AG04450 (cell line): ENCODE results near the gene LSAMP. TPM values are rescaled to one million over a fixed set of nuclear protein-coding genes. Genes with fewer than 3 reads are reported as not detected.

Experiments
- CTCF ChIA-PET: fragments of 300-600, 350-600 bp; formaldehyde crosslinking; extraction: SDS; loops from one replicate; lab custom pipeline; 2022; ENCODE audit warnings: antibody characterized with exemption, inconsistent platforms; lab: Charles Lee
- POLR2A ChIA-PET: fragments of 350-600 bp; formaldehyde crosslinking; extraction: SDS; loops from one replicate; lab custom pipeline; 2021; ENCODE audit warnings: antibody characterized with exemption, inconsistent platforms; lab: Yijun Ruan, JAX
- DNase-seq: peaks from one replicate; pipeline ENCODE4 v3.0.0-alpha.2; 2011; ENCODE audit warnings: low read depth, low spot score
- H3K27ac ChIP-seq: one replicate; pipeline ENCODE4 v1.5.1; 2012; ENCODE audit warnings: low read depth, low read length, control low read depth
- H3K27me3 ChIP-seq: one replicate; pipeline ENCODE4 v1.6.0; 2012; ENCODE audit warnings: low read length; ENCODE audit not compliant: control insufficient read depth, insufficient read depth
- H3K4me3 ChIP-seq: 2 replicates; pipeline ENCODE4 v1.5.1; 2011; ENCODE audit warnings: mild to moderate bottlenecking, low read depth, low read length, control low read depth
- H3K9me3 ChIP-seq: 2 replicates; pipeline ENCODE4 v1.5.1; 2012; ENCODE audit warnings: low read length; ENCODE audit not compliant: control insufficient read depth, insufficient read depth
- CTCF ChIP-seq: IDR thresholded peaks from 2 replicates; pipeline ENCODE4 v1.5.1; 2011; ENCODE audit warnings: low read depth, low read length, control low read depth, inconsistent platforms
- polyA plus RNA-seq: library from polyadenylated mRNA; depleted of rRNA; stranded (reverse); fragments of >200 nt; gene quantifications from 2 replicates; pipeline ENCODE4 v1.2.3, GENCODE V29; 2011

The LSAMP gene
- polyA plus RNA-seq, 1 experiment, result 25.1 TPM

GRCh38 chr3:115857518-115858136, 587.7 kb downstream of the LSAMP start:
- H3K27me3 ChIP-seq, result no peaks in the 10 kb centered on the region
- no peak overlapping the region for H3K4me3 ChIP-seq
- no peak overlapping the region for H3K27ac ChIP-seq
- DNase-seq, result no peak
- CTCF ChIA-PET, result interaction anchor here (0.6 to 1.2 kb wide), 3 partner anchors 18 to 903 kb away, joined by 3 to 6 read pairs (median 3); no protein-coding TSS in a partner anchor
- POLR2A ChIA-PET, result no interaction called here
- no peaks in the 10 kb centered on the region for H3K9me3 ChIP-seq
- no peak for TF ChIP-seq CTCF

DNA sequence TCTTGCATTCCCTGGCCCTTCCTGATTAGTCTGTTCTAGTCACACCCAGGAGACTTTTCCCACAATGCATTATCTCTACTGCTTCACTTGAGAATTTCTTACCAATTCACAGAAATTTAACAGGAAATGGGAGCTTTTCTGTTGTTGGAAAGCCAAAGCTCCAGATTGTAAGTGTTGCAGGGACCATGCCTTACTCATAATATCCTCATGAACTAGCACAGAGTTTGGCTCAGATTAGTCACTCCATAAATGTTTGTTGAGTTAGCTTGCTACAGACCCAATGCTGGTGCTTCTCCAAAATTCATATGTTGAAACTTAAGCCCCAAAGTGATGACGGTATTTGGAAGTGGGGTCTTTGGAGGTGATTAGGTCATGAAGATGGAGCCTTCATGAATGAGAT, 589.4 kb downstream of the LSAMP start:
- peak; percentile 45 for DNase-seq
- ChIA-PET CTCF (interaction anchor here (0.9 to 1.3 kb wide), 3 partner anchors 13 to 67 kb away, joined by 3 to 5 read pairs (median 3); no protein-coding TSS in a partner anchor), POLR2A (interaction anchor here (0.6 kb wide), 1 partner anchor 47 kb away, joined by 3 read pairs; no protein-coding TSS in a partner anchor)
- peak overlapping the region; percentile 22 for H3K27ac ChIP-seq
- no peak overlapping the region for H3K4me3 ChIP-seq
- no peak for TF ChIP-seq CTCF
- no peaks in the 10 kb centered on the region for H3K27me3 ChIP-seq
- H3K9me3 ChIP-seq, result no peaks in the 10 kb centered on the region

DNA sequence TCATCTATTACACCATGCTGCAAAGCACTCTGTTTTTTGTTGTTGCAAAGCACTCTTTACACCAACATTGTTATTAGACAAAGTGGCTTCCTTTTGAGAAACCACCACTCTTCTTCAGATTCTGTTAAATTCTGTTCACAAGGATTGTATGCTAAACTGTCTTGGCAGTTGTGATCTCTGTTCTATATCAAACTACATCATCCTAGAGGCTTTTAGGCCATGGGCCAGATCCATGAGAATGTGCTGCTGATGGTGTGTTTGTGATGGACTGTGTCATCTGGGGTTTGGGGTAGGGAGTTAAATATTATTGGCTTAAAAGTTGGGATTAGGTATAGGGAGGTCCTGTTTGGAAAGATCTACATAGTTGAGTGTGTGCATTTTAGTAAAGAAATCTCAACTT, 592.2 kb downstream of the LSAMP start:
- no peaks in the 10 kb centered on the region for H3K27me3 ChIP-seq
- ChIA-PET POLR2A (no interaction called here), CTCF (interaction anchor here (0.8 to 2.0 kb wide), 2 partner anchors 17 to 160 kb away, joined by 3 to 5 read pairs; no protein-coding TSS in a partner anchor)
- H3K27ac ChIP-seq, result no peak overlapping the region
- TF ChIP-seq CTCF, result no peak
- no peaks in the 10 kb centered on the region for H3K9me3 ChIP-seq
- H3K4me3 ChIP-seq, result no peak overlapping the region
- no peak for DNase-seq

GRCh38 chr3:115852278-115852677, 593.0 kb downstream of the LSAMP start:
- DNase-seq, result no peak
- ChIA-PET CTCF (interaction anchor here (0.8 to 2.0 kb wide), 2 partner anchors 16 to 159 kb away, joined by 3 to 5 read pairs; no protein-coding TSS in a partner anchor), POLR2A (no interaction called here)

More at GRCh38 chr3:115852278-115852677, 593.0 kb downstream of the LSAMP start:
- Histone ChIP-seq H3K27ac (no peak overlapping the region), H3K4me3 (no peak overlapping the region), H3K27me3 (no peaks in the 10 kb centered on the region), H3K9me3 (no peaks in the 10 kb centered on the region)
- no peak for TF ChIP-seq CTCF
